IgD-negative memory B cell (primary cell): ENCODE data around the gene CCDC138. TPM values are rescaled to one million over a fixed set of nuclear protein-coding genes. Genes with fewer than 3 reads are reported as not detected.

Source experiments
- H3K27ac Mint-ChIP-seq, 3 donors: one replicate each; pipeline ENCODE4 v1.8.0; 2020 to 2022; ENCODE audit warnings: mild to moderate bottlenecking in 3 of 3, mixed read lengths in 3 of 3, moderate library complexity in 1 of 3
- H3K27me3 Mint-ChIP-seq: one replicate; pipeline ENCODE4 v1.8.0; 2021; ENCODE audit warnings: mixed read lengths
- H3K36me3 Mint-ChIP-seq: one replicate; pipeline ENCODE4 v1.8.0; 2020; ENCODE audit warnings: mild to moderate bottlenecking, mixed read lengths
- H3K4me1 Mint-ChIP-seq, 3 donors: one replicate each; pipeline ENCODE4 v1.8.0; 2020 to 2022; ENCODE audit warnings: mixed read lengths in 3 of 3, mild to moderate bottlenecking in 1 of 3
- H3K4me3 Mint-ChIP-seq, 4 donors: one replicate each; pipeline ENCODE4 v1.8.0; 2020 to 2022; ENCODE audit warnings: mild to moderate bottlenecking in 4 of 4, mixed read lengths in 4 of 4, moderate library complexity in 3 of 4
- H3K9me3 Mint-ChIP-seq, 3 donors: one replicate each; pipeline ENCODE4 v1.8.0; 2020 to 2021; ENCODE audit warnings: mixed read lengths in 3 of 3, mild to moderate bottlenecking in 1 of 3
- polyA plus RNA-seq: library from polyadenylated mRNA; unstranded; fragments of 300-500 nt; fragmentation: Illumina TruSeq; gene quantifications from one replicate; pipeline ENCODE4 v1.2.3, GENCODE V29; 2021

Gene CCDC138
- polyA plus RNA-seq, 1 donor from 2014 or later, result 8.6 TPM

- no peaks in the 10 kb centered on the region for H3K36me3 Mint-ChIP-seq
- no peaks in the 10 kb centered on the region for H3K9me3 Mint-ChIP-seq
- H3K27ac Mint-ChIP-seq, result peak overlapping the region in 1 of 3 donors; percentile 59
- peaks cover 7% of the 10 kb centered on the region for H3K27me3 Mint-ChIP-seq
- H3K4me3 Mint-ChIP-seq, result no peak overlapping the region
- peaks cover 0 to 1% (median 0%) of the 10 kb centered on the region in 3 donors for H3K4me1 Mint-ChIP-seq
Observed at GRCh38 chr2:108911807-108912628, 125.4 kb downstream of the CCDC138 start.

GRCh38 chr2:108912629-108912902, 126.0 kb downstream of the CCDC138 start:
- Mint-ChIP-seq H3K4me1 (peaks cover 0 to 2% (median 0%) of the 10 kb centered on the region in 3 donors), H3K27ac (peak overlapping the region in 1 of 3 donors; percentile 59), H3K27me3 (peaks cover 7% of the 10 kb centered on the region), H3K36me3 (no peaks in the 10 kb centered on the region), H3K9me3 (no peaks in the 10 kb centered on the region), H3K4me3 (no peak overlapping the region)

- no peaks in the 10 kb centered on the region for H3K36me3 Mint-ChIP-seq
- no peak overlapping the region for H3K4me3 Mint-ChIP-seq
- H3K9me3 Mint-ChIP-seq, result no peaks in the 10 kb centered on the region
- peaks cover 6% of the 10 kb centered on the region for H3K27me3 Mint-ChIP-seq
- H3K4me1 Mint-ChIP-seq, result peaks cover 0 to 2% (median 0%) of the 10 kb centered on the region in 3 donors
- no peak overlapping the region for H3K27ac Mint-ChIP-seq
Observed at GRCh38 chr2:108916122-108916795, 129.7 kb downstream of the CCDC138 start.

- no peaks in the 10 kb centered on the region for H3K36me3 Mint-ChIP-seq
- H3K4me1 Mint-ChIP-seq, result peaks cover 0 to 2% (median 0%) of the 10 kb centered on the region in 3 donors
Observed at GRCh38 chr2:108916796-108917421, 130.3 kb downstream of the CCDC138 start.

GRCh38 chr2:108917526-108917925, 131.0 kb downstream of the CCDC138 start:
- Mint-ChIP-seq H3K4me3 (no peak overlapping the region), H3K4me1 (peaks cover 0 to 2% (median 0%) of the 10 kb centered on the region in 3 donors), H3K9me3 (no peaks in the 10 kb centered on the region), H3K36me3 (no peaks in the 10 kb centered on the region), H3K27ac (no peak overlapping the region), H3K27me3 (peaks cover 5% of the 10 kb centered on the region)

More at GRCh38 chr2:108916796-108917421, 130.3 kb downstream of the CCDC138 start:
- peaks cover 6% of the 10 kb centered on the region for H3K27me3 Mint-ChIP-seq
- H3K9me3 Mint-ChIP-seq, result no peaks in the 10 kb centered on the region
- H3K27ac Mint-ChIP-seq, result no peak overlapping the region
- H3K4me3 Mint-ChIP-seq, result no peak overlapping the region

GRCh38 chr2:108918156-108918874, 131.7 kb downstream of the CCDC138 start:
- H3K4me3 Mint-ChIP-seq, result no peak overlapping the region
- no peaks in the 10 kb centered on the region for H3K36me3 Mint-ChIP-seq
- peaks cover 3% of the 10 kb centered on the region for H3K27me3 Mint-ChIP-seq
- H3K4me1 Mint-ChIP-seq, result peaks cover 0 to 2% (median 0%) of the 10 kb centered on the region in 3 donors
- no peaks in the 10 kb centered on the region for H3K9me3 Mint-ChIP-seq
- no peak overlapping the region for H3K27ac Mint-ChIP-seq

GRCh38 chr2:108918941-108919341, 132.4 kb downstream of the CCDC138 start:
- no peaks in the 10 kb centered on the region for H3K9me3 Mint-ChIP-seq
- H3K4me1 Mint-ChIP-seq, result peaks cover 0 to 2% (median 0%) of the 10 kb centered on the region in 3 donors
- H3K27me3 Mint-ChIP-seq, result peaks cover 3% of the 10 kb centered on the region
- H3K4me3 Mint-ChIP-seq, result no peak overlapping the region
- no peak overlapping the region for H3K27ac Mint-ChIP-seq
- H3K36me3 Mint-ChIP-seq, result no peaks in the 10 kb centered on the region

- H3K36me3 Mint-ChIP-seq, result no peaks in the 10 kb centered on the region
- no peak overlapping the region for H3K4me3 Mint-ChIP-seq
- no peaks in the 10 kb centered on the region for H3K9me3 Mint-ChIP-seq
- H3K27ac Mint-ChIP-seq, result no peak overlapping the region
- H3K27me3 Mint-ChIP-seq, result peaks cover 3% of the 10 kb centered on the region
- H3K4me1 Mint-ChIP-seq, result peaks cover 0 to 2% (median 0%) of the 10 kb centered on the region in 3 donors
Observed at GRCh38 chr2:108919571-108920373, 133.2 kb downstream of the CCDC138 start.

- Mint-ChIP-seq H3K27me3 (peaks cover 3% of the 10 kb centered on the region), H3K4me3 (no peak overlapping the region), H3K27ac (no peak overlapping the region), H3K4me1 (peaks cover 0 to 2% (median 0%) of the 10 kb centered on the region in 3 donors), H3K36me3 (no peaks in the 10 kb centered on the region), H3K9me3 (no peaks in the 10 kb centered on the region)
Observed at GRCh38 chr2:108920686-108921085, 134.1 kb downstream of the CCDC138 start.

GRCh38 chr2:108921096-108922030, 134.8 kb downstream of the CCDC138 start:
- no peaks in the 10 kb centered on the region for H3K9me3 Mint-ChIP-seq
- H3K4me3 Mint-ChIP-seq, result no peak overlapping the region
- H3K27me3 Mint-ChIP-seq, result peaks cover 3% of the 10 kb centered on the region
- peaks cover 0 to 2% (median 0%) of the 10 kb centered on the region in 3 donors for H3K4me1 Mint-ChIP-seq
- no peak overlapping the region for H3K27ac Mint-ChIP-seq
- peaks cover 2% of the 10 kb centered on the region for H3K36me3 Mint-ChIP-seq

GRCh38 chr2:108922141-108922915, 135.8 kb downstream of the CCDC138 start:
- H3K9me3 Mint-ChIP-seq, result no peaks in the 10 kb centered on the region
- H3K27me3 Mint-ChIP-seq, result peaks cover 3% of the 10 kb centered on the region
- no peaks in the 10 kb centered on the region for H3K4me1 Mint-ChIP-seq
- H3K36me3 Mint-ChIP-seq, result peaks cover 2% of the 10 kb centered on the region
- no peak overlapping the region for H3K4me3 Mint-ChIP-seq
- peak overlapping the region in 1 of 3 donors; percentile 22 for H3K27ac Mint-ChIP-seq

GRCh38 chr2:108923019-108923700, 136.6 kb downstream of the CCDC138 start:
- peak overlapping the region in 1 of 3 donors; percentile 22 for H3K27ac Mint-ChIP-seq
- peaks cover 3% of the 10 kb centered on the region for H3K27me3 Mint-ChIP-seq
- H3K4me1 Mint-ChIP-seq, result no peaks in the 10 kb centered on the region
- H3K9me3 Mint-ChIP-seq, result no peaks in the 10 kb centered on the region
- H3K36me3 Mint-ChIP-seq, result peaks cover 2% of the 10 kb centered on the region
- H3K4me3 Mint-ChIP-seq, result no peak overlapping the region
